PC-3 (cell line): Measurements from ENCODE around the gene MAIP1. TPM values are rescaled to one million over a fixed set of nuclear protein-coding genes. Genes with fewer than 3 reads are reported as not detected.

Experiments used
- ATAC-seq: fragments of 200-7000 bp; cut with Tn5 transposase; 2 replicates; pipeline ENCODE4 v1.9.1; 2020; ENCODE audit warnings: mild to moderate bottlenecking, moderate library complexity
- BruUV-seq: library from RNA; stranded (reverse); fragments of 400-500 nt; replicated peaks from 2 replicates; lab custom pipeline; 2021; lab: Mats Ljungman, UMichigan
- CTCF ChIA-PET: fragments of 300-600 bp; sonication (Branson Sonifier 250); formaldehyde crosslinking; loops from one replicate; lab custom pipeline; 2022; ENCODE audit warnings: antibody characterized with exemption; lab: Charles Lee
- POLR2A ChIA-PET: fragments of 300-600 bp; sonication (Branson Sonifier 250); formaldehyde crosslinking; loops from one replicate; lab custom pipeline; 2022; ENCODE audit warnings: antibody characterized with exemption; ENCODE audit not compliant: unreplicated experiment; lab: Charles Lee
- DNase-seq: peaks from one replicate; pipeline ENCODE4 v3.0.0-alpha.2; 2015
- H2AFZ ChIP-seq: fragments of 300-600 bp; sonication (generic); 2 replicates; pipeline ENCODE4 v1.6.0; 2016; ENCODE audit warnings: antibody characterized with exemption, low read length
- H3F3A ChIP-seq: fragments of 300-600 bp; sonication (generic); one replicate; pipeline ENCODE4 v1.6.0; 2017; ENCODE audit warnings: antibody characterized with exemption, low read length, control low read depth, mild to moderate bottlenecking; ENCODE audit not compliant: unreplicated experiment
- H3K27ac ChIP-seq: fragments of 300-600 bp; sonication (generic); 2 replicates; pipeline ENCODE4 v1.5.1; 2016; ENCODE audit warnings: mild to moderate bottlenecking, low read length
- H3K27me3 ChIP-seq: fragments of 300-600 bp; sonication (generic); 2 replicates; pipeline ENCODE4 v1.6.1; 2016; ENCODE audit warnings: low read length, mixed read lengths
- H3K36me3 ChIP-seq: fragments of 300-600 bp; sonication (generic); 2 replicates; pipeline ENCODE4 v1.6.1; 2016; ENCODE audit warnings: low read depth, mixed run types, low read length, mixed read lengths
- H3K4me1 ChIP-seq: fragments of 300-600 bp; sonication (generic); 2 replicates; pipeline ENCODE4 v1.5.1; 2016; ENCODE audit warnings: low read length; ENCODE audit not compliant: insufficient read depth
- H3K4me2 ChIP-seq: fragments of 300-600 bp; sonication (generic); 2 replicates; pipeline ENCODE4 v1.6.0; 2016; ENCODE audit warnings: low read length
- H3K4me3 ChIP-seq: fragments of 300-600 bp; sonication (generic); 2 replicates; pipeline ENCODE4 v1.5.1; 2016; ENCODE audit warnings: mild to moderate bottlenecking, low read length, mixed read lengths
- H3K79me2 ChIP-seq: fragments of 300-600 bp; sonication (generic); 2 replicates; pipeline ENCODE4 v1.6.1; 2017; ENCODE audit warnings: low read length, mixed read lengths
- H3K9ac ChIP-seq: fragments of 300-600 bp; sonication (generic); 2 replicates; pipeline ENCODE4 v1.6.0; 2016; ENCODE audit warnings: mild to moderate bottlenecking, low read length
- H3K9me2 ChIP-seq: fragments of 300-600 bp; sonication (generic); replicated peaks from 2 replicates; pipeline ENCODE4 v1.6.1; 2016; ENCODE audit warnings: mixed run types, low read length, mixed read lengths
- H3K9me3 ChIP-seq: fragments of 300-600 bp; sonication (generic); 2 replicates; pipeline ENCODE4 v1.6.1; 2016; ENCODE audit warnings: low read length, mixed read lengths
- H4K20me1 ChIP-seq: fragments of 300-600 bp; sonication (generic); 2 replicates; pipeline ENCODE4 v1.6.1; 2016; ENCODE audit warnings: low read length, mixed read lengths
- EZH2 ChIP-seq: fragments of 300-600 bp; sonication (generic); IDR thresholded peaks from one replicate; pipeline ENCODE4 v1.6.1; 2017; ENCODE audit warnings: antibody characterized with exemption, mild to moderate bottlenecking, low read length; ENCODE audit not compliant: unreplicated experiment
- EZH2phosphoT487 ChIP-seq: fragments of 300-600 bp; sonication (generic); IDR thresholded peaks from 2 replicates; pipeline ENCODE4 v1.6.1; 2018; ENCODE audit warnings: mild to moderate bottlenecking, antibody characterized with exemption, low read length, borderline replicate concordance
- intact Hi-C: fragments of 100-400 bp; cut with micrococcal nuclease; formaldehyde crosslinking; loops from 2 replicates; pipeline ENCODE4 v1.9.0; 2023
- total RNA-seq: library from RNA; depleted of rRNA; stranded (reverse); fragments of >200 nt; gene quantifications from 2 replicates; pipeline ENCODE4 v1.2.3, GENCODE V29; 2014
- TF ChIP-seq, protein P1 (sequence below): fragments of 300-600 bp; sonication (generic); conservative IDR thresholded peaks from 2 replicates; pipeline ENCODE4 v1.5.1; 2017; ENCODE audit warnings: antibody characterized with exemption, low read depth, mild to moderate bottlenecking, low read length

The MAIP1 gene
- total RNA-seq, 1 experiment from 2014 or later, result 44.7 TPM

DNA sequence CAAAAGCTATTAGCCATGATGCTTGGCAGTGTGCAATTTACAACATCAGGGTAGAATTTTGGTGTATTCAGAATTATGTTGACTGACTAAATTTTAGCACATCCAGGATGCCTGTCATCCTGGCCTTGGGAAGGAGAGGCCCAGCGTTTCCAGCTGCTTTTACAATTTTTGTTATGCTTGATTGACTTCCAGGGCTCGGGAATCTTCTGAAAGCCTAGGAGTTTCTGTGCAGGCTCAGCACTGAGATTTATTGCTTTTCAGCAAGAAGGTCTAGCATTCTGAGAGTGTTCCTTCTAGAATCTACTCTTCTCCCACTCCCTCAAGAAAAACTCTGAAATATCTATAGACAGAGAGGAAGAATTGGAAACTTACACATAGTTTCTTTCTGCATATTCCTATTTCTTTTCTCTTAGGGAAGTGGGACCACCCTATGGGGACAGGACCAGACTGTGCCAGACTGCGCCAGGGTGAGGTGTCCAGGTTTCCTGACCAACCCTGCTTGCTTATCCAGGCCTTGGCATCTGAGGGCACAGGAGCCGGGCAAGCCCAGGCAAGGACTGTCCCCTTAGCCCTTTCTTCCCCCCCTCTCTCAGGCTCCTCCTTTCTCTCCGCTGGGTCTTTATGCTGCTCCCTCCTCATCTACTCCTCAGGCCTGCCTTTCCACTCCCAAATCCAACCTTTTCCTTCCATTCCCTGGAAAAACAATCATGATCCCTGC lies 26.9 kb downstream of the MAIP1 start:
- Histone ChIP-seq H3K79me2 (no peaks in the 10 kb centered on the region), H3K4me1 (peaks cover 23% of the 10 kb centered on the region), H2AFZ (no peak overlapping the region), H3K4me3 (no peak overlapping the region), H4K20me1 (no peaks in the 10 kb centered on the region), H3F3A (no peaks in the 10 kb centered on the region), H3K9me3 (no peaks in the 10 kb centered on the region), H3K36me3 (no peaks in the 10 kb centered on the region), H3K27me3 (no peaks in the 10 kb centered on the region), H3K9me2 (no peaks in the 10 kb centered on the region), H3K27ac (no peak overlapping the region), H3K9ac (no peak overlapping the region), H3K4me2 (no peak overlapping the region)
- intact Hi-C loops, result loop anchor here (10.0 kb wide), 1 partner anchor 153 kb away; no protein-coding TSS in a partner anchor
- POLR2A ChIA-PET, result no interaction called here
- CTCF ChIA-PET, result no interaction called here
- DNase-seq (no peak), ATAC-seq (no peak)
- no peak for TF ChIP-seq EZH2
- TF ChIP-seq, protein P1, sequence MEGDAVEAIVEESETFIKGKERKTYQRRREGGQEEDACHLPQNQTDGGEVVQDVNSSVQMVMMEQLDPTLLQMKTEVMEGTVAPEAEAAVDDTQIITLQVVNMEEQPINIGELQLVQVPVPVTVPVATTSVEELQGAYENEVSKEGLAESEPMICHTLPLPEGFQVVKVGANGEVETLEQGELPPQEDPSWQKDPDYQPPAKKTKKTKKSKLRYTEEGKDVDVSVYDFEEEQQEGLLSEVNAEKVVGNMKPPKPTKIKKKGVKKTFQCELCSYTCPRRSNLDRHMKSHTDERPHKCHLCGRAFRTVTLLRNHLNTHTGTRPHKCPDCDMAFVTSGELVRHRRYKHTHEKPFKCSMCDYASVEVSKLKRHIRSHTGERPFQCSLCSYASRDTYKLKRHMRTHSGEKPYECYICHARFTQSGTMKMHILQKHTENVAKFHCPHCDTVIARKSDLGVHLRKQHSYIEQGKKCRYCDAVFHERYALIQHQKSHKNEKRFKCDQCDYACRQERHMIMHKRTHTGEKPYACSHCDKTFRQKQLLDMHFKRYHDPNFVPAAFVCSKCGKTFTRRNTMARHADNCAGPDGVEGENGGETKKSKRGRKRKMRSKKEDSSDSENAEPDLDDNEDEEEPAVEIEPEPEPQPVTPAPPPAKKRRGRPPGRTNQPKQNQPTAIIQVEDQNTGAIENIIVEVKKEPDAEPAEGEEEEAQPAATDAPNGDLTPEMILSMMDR, result no peak
- no peak for TF ChIP-seq EZH2phosphoT487
- no TSS peak for BruUV-seq

DNA sequence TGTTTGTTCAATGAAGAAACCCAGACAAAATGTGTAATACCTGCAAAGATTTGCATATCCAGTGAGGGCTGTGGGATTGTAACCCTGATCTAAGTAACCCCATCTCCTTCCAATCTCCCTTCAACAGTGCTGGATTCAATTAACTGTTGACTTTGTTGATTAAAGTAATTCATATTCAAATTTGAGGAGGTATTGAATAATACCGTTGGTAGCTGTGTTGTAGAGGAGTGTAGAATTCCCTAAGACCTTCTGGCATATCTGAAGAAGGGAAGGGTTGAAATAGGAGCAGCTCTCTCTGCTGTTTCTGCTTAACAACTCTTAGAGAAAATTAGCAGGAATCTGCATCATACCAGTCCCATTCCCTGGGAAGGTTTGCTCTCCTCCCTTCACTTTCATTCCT lies 28.2 kb downstream of the MAIP1 start:
- H2AFZ ChIP-seq, result no peak overlapping the region
- no peaks in the 10 kb centered on the region for H3K9me2 ChIP-seq
- ChIA-PET CTCF (no interaction called here), POLR2A (no interaction called here)
- no TSS peak for BruUV-seq
- no peaks in the 10 kb centered on the region for H3K27me3 ChIP-seq
- peaks cover 13% of the 10 kb centered on the region for H3K4me1 ChIP-seq
- DNase-seq, result no peak
- no peaks in the 10 kb centered on the region for H4K20me1 ChIP-seq
- no peak overlapping the region for H3K27ac ChIP-seq
- no peak for ATAC-seq
- H3K9ac ChIP-seq, result no peak overlapping the region
- no peaks in the 10 kb centered on the region for H3K9me3 ChIP-seq
- H3K79me2 ChIP-seq, result no peaks in the 10 kb centered on the region
- TF ChIP-seq, protein P1, result no peak
- TF ChIP-seq EZH2phosphoT487 (no peak), EZH2 (no peak)
- H3K4me2 ChIP-seq, result no peak overlapping the region
- no peaks in the 10 kb centered on the region for H3F3A ChIP-seq
- H3K4me3 ChIP-seq, result no peak overlapping the region
- H3K36me3 ChIP-seq, result no peaks in the 10 kb centered on the region
- intact Hi-C loops, result loop anchor here (10.0 kb wide), 1 partner anchor 151 kb away; no protein-coding TSS in a partner anchor

DNA sequence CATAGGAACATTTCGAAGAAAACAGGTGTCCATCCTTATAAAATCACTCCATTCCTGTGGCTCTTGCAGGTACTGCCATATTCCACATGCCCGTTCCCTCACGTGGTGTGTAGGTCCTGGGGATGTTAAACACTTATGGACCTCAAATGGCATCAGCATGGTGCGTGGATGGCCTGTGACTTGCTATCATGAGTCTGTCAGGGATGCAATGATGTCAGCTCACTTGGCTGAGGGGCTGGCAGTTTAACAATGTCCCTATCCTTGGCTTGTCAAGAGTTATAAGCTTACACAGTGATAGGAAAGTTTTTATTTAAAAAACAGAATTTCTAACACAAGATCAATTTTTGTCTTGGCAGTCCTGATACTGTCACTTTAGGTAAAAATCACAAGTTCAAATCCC lies 28.8 kb downstream of the MAIP1 start:
- Histone ChIP-seq H3K9me3 (no peaks in the 10 kb centered on the region), H3K4me2 (no peak overlapping the region), H3K36me3 (no peaks in the 10 kb centered on the region), H3K9me2 (no peaks in the 10 kb centered on the region), H3K9ac (no peak overlapping the region), H3K27ac (no peak overlapping the region), H3K27me3 (no peaks in the 10 kb centered on the region), H3F3A (no peaks in the 10 kb centered on the region), H2AFZ (no peak overlapping the region), H3K4me1 (peaks cover 7% of the 10 kb centered on the region), H4K20me1 (no peaks in the 10 kb centered on the region), H3K4me3 (no peak overlapping the region), H3K79me2 (no peaks in the 10 kb centered on the region)
- BruUV-seq, result no TSS peak
- TF ChIP-seq EZH2phosphoT487, result no peak
- TF ChIP-seq, protein P1, result no peak
- TF ChIP-seq EZH2, result no peak
- POLR2A ChIA-PET, result no interaction called here
- DNase-seq (no peak), ATAC-seq (no peak)
- CTCF ChIA-PET, result no interaction called here
- intact Hi-C loops, result loop anchor here (10.0 kb wide), 1 partner anchor 151 kb away; no protein-coding TSS in a partner anchor
